Hepatocyte (in vitro differentiated cells): Measurements from ENCODE around the gene ICE1. TPM values are rescaled to one million over a fixed set of nuclear protein-coding genes. Genes with fewer than 3 reads are reported as not detected.

Experiments
- DNase-seq: peaks from one replicate; pipeline ENCODE4 v3.0.0-alpha.2; 2016; ENCODE audit warnings: low spot score
- H2AFZ ChIP-seq: fragments of 200-600 bp; sonication (generic); 2 replicates; pipeline ENCODE4 v1.6.0; 2016; ENCODE audit warnings: antibody characterized with exemption, mild to moderate bottlenecking
- H3K27ac ChIP-seq: fragments of 200-600 bp; sonication (generic); 2 replicates; pipeline ENCODE4 v1.5.1; 2016; ENCODE audit warnings: mild to moderate bottlenecking
- H3K27me3 ChIP-seq: fragments of 200-600 bp; sonication (generic); 2 replicates; pipeline ENCODE4 v1.6.1; 2016
- H3K36me3 ChIP-seq: fragments of 200-600 bp; sonication (generic); replicated peaks from 2 replicates; pipeline ENCODE4 v1.5.1; 2016; ENCODE audit warnings: low read depth; ENCODE audit not compliant: insufficient read depth
- H3K4me1 ChIP-seq: fragments of 200-600 bp; sonication (generic); 2 replicates; pipeline ENCODE4 v1.5.1; 2016; ENCODE audit warnings: mild to moderate bottlenecking, moderate library complexity; ENCODE audit not compliant: insufficient read depth
- H3K4me2 ChIP-seq: fragments of 200-600 bp; sonication (generic); 2 replicates; pipeline ENCODE4 v1.6.0; 2016
- H3K4me3 ChIP-seq: fragments of 200-600 bp; sonication (generic); 2 replicates; pipeline ENCODE4 v1.5.1; 2016; ENCODE audit warnings: mild to moderate bottlenecking
- H3K79me2 ChIP-seq: fragments of 200-600 bp; sonication (generic); 2 replicates; pipeline ENCODE4 v1.6.0; 2017; ENCODE audit warnings: mild to moderate bottlenecking
- H3K9me2 ChIP-seq: fragments of 200-600 bp; sonication (generic); replicated peaks from 2 replicates; pipeline ENCODE4 v1.6.0; 2017; ENCODE audit warnings: mild to moderate bottlenecking; ENCODE audit not compliant: insufficient read depth
- H3K9me3 ChIP-seq: fragments of 200-600 bp; sonication (generic); 2 replicates; pipeline ENCODE4 v1.5.1; 2016; ENCODE audit warnings: low read depth, mild to moderate bottlenecking
- H4K20me1 ChIP-seq: fragments of 200-600 bp; sonication (generic); 2 replicates; pipeline ENCODE4 v1.6.0; 2016; ENCODE audit warnings: mild to moderate bottlenecking; ENCODE audit not compliant: insufficient read depth, poor library complexity, severe bottlenecking
- CTCF ChIP-seq: fragments of 200-600 bp; sonication (generic); IDR thresholded peaks from 2 replicates; pipeline ENCODE4 v1.5.1; 2016; ENCODE audit warnings: antibody characterized with exemption, mild to moderate bottlenecking; ENCODE audit not compliant: poor library complexity
- EZH2 ChIP-seq: fragments of 200-600 bp; sonication (generic); IDR thresholded peaks from 2 replicates; pipeline ENCODE4 v1.6.1; 2016; ENCODE audit warnings: antibody characterized with exemption, mild to moderate bottlenecking, borderline replicate concordance
- EZH2phosphoT487 ChIP-seq: fragments of 200-600 bp; sonication (generic); IDR thresholded peaks from one replicate; pipeline ENCODE4 v1.6.1; 2018; ENCODE audit warnings: antibody characterized with exemption, mild to moderate bottlenecking, low read depth, moderate library complexity; ENCODE audit not compliant: unreplicated experiment, severe bottlenecking
- WGBS: methylation state at CpG from one replicate; pipeline ENCODE4 v1.1.6; 2016; ENCODE audit warnings: low lambda C conversion rate; ENCODE audit errors: missing lambda C conversion rate; 5-methylcytosine and 5-hydroxymethylcytosine counted together
- polyA plus RNA-seq: library from polyadenylated mRNA; unstranded; fragments of >200 nt; fragmentation: Nextera tagmentation; extraction: Ambion mirVana; gene quantifications from 2 replicates; pipeline ENCODE4 v1.2.1, GENCODE V29; 2016
- total RNA-seq: library from RNA; depleted of rRNA; stranded (reverse); fragments of >200 nt; gene quantifications from 2 replicates; pipeline ENCODE4 v1.2.3, GENCODE V29; 2014

The ICE1 gene
- total and polyA plus RNA-seq, 2 experiments from 2014 or later, result 9.5 to 26.5 TPM

GRCh38 chr5:5524327-5524726 lies 101.8 kb downstream of the ICE1 start:
- WGBS, result 71% methylated on average over 3 of the region's 3 CpGs
- TF ChIP-seq CTCF, result no peak
- no peak for TF ChIP-seq EZH2phosphoT487
- no peak for TF ChIP-seq EZH2
- no peak overlapping the region for H2AFZ ChIP-seq

GRCh38 chr5:5531371-5531770 lies 108.9 kb downstream of the ICE1 start:
- WGBS, result 68% methylated on average over 5 of the region's 5 CpGs
- Histone ChIP-seq H3K4me3 (no peak overlapping the region), H2AFZ (no peak overlapping the region), H4K20me1 (no peaks in the 10 kb centered on the region), H3K36me3 (no peaks in the 10 kb centered on the region), H3K4me1 (no peaks in the 10 kb centered on the region), H3K27me3 (no peaks in the 10 kb centered on the region), H3K79me2 (no peaks in the 10 kb centered on the region), H3K27ac (no peak overlapping the region), H3K9me3 (no peaks in the 10 kb centered on the region), H3K4me2 (no peak overlapping the region), H3K9me2 (no peaks in the 10 kb centered on the region)
- no peak for DNase-seq
- TF ChIP-seq EZH2, result no peak

More at GRCh38 chr5:5524327-5524726, 101.8 kb downstream of the ICE1 start:
- H3K9me2 ChIP-seq, result no peaks in the 10 kb centered on the region
- DNase-seq, result no peak
- H3K27me3 ChIP-seq, result no peaks in the 10 kb centered on the region
- H3K27ac ChIP-seq, result no peak overlapping the region
- no peaks in the 10 kb centered on the region for H3K79me2 ChIP-seq
- H3K4me1 ChIP-seq, result no peaks in the 10 kb centered on the region
- no peaks in the 10 kb centered on the region for H4K20me1 ChIP-seq
- no peaks in the 10 kb centered on the region for H3K36me3 ChIP-seq
- H3K4me2 ChIP-seq, result no peak overlapping the region
- H3K9me3 ChIP-seq, result no peaks in the 10 kb centered on the region
- no peak overlapping the region for H3K4me3 ChIP-seq

- Histone ChIP-seq H3K27ac (no peak overlapping the region), H3K9me3 (no peaks in the 10 kb centered on the region), H3K27me3 (no peaks in the 10 kb centered on the region), H2AFZ (no peak overlapping the region), H3K4me3 (no peak overlapping the region), H3K9me2 (no peaks in the 10 kb centered on the region), H4K20me1 (no peaks in the 10 kb centered on the region), H3K36me3 (no peaks in the 10 kb centered on the region), H3K4me2 (no peak overlapping the region), H3K4me1 (no peaks in the 10 kb centered on the region), H3K79me2 (no peaks in the 10 kb centered on the region)
- 86% methylated on average over 13 of the region's 13 CpGs for WGBS
- TF ChIP-seq EZH2phosphoT487, result no peak
- TF ChIP-seq EZH2, result no peak
- TF ChIP-seq CTCF, result no peak
- DNase-seq, result no peak
Observed at GRCh38 chr5:5532306-5533076, 110.0 kb downstream of the ICE1 start.

GRCh38 chr5:5533927-5534326 lies 111.5 kb downstream of the ICE1 start:
- no peaks in the 10 kb centered on the region for H3K79me2 ChIP-seq
- H3K9me3 ChIP-seq, result no peaks in the 10 kb centered on the region
- DNase-seq, result no peak
- H3K4me1 ChIP-seq, result no peaks in the 10 kb centered on the region
- no peak for TF ChIP-seq EZH2
- no peak for TF ChIP-seq CTCF
- TF ChIP-seq EZH2phosphoT487, result no peak
- H4K20me1 ChIP-seq, result no peaks in the 10 kb centered on the region
- H3K4me2 ChIP-seq, result no peak overlapping the region
- no peak overlapping the region for H3K27ac ChIP-seq
- H3K36me3 ChIP-seq, result no peaks in the 10 kb centered on the region
- 86% methylated on average over 9 of the region's 9 CpGs for WGBS
- no peak overlapping the region for H3K4me3 ChIP-seq
- H2AFZ ChIP-seq, result no peak overlapping the region
- no peaks in the 10 kb centered on the region for H3K27me3 ChIP-seq
- no peaks in the 10 kb centered on the region for H3K9me2 ChIP-seq
